HG03108 (cell line): ENCODE results near the gene TSPAN9.

ENCODE experiments used
- ATAC-seq: cut with Tn5 transposase; IDR thresholded peaks from one replicate; pipeline ENCODE4 v1.9.1; 2021; ENCODE audit warnings: moderate library complexity; ENCODE audit not compliant: unreplicated experiment

The TSPAN9 gene

DNA sequence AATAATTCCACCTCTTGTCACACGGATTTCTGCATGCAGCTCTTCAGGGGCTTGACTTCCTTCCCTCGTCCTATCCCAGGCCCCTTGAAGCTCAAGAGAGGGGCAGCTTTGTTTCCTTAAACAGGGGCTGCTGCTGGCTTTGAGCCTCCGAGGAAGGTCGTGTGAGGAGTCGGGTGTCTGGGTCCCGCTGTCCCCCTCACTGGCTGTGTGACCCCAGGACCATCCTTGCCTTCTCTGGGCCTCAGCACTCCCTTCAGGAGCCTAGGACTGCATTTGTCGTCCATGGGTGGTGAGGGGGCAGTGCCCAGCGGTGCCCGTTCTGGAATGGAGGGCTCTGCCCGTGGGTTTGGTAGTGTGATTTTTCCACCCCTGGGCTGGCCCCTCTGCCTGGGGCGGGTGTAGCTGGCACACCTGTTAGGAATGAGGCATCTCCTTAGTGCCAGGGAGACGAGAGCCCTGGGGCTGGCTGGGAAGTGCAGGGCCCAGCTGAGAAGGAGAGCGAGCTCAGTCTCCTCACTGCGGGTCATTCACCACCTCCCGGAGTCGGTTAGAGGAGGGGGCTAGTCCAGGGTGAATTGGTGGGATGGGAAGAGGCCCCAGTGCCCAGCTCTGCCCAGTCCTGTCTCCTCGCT lies 60.8 kb downstream of the TSPAN9 start:
- no peak for ATAC-seq

- no peak for ATAC-seq
Observed at GRCh38 chr12:3138941-3139511, 61.8 kb downstream of the TSPAN9 start.

DNA sequence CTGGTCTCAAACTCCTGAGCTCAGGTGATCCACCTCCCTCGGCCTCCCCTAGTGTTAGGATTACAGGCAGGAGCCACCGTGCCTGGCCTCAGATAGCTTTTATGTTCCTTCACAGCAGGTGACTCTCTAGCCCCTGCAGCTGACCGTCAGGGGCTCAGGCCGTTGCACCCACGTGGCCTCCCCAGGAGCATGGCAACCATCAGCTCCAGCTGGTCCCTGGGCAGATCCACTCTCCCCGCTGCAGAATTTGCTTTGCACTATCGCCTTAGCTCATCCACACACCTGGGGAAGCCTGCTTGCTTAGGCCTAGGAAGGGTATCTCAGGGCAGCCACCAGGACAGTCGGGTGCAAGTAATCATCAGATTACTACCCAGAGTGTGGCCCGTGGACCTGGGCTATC lies 62.6 kb downstream of the TSPAN9 start:
- no peak for ATAC-seq

GRCh38 chr12:3140284-3140683 lies 63.1 kb downstream of the TSPAN9 start:
- no peak for ATAC-seq

- no peak for ATAC-seq
Observed at GRCh38 chr12:3141339-3142321, 64.5 kb downstream of the TSPAN9 start.

DNA sequence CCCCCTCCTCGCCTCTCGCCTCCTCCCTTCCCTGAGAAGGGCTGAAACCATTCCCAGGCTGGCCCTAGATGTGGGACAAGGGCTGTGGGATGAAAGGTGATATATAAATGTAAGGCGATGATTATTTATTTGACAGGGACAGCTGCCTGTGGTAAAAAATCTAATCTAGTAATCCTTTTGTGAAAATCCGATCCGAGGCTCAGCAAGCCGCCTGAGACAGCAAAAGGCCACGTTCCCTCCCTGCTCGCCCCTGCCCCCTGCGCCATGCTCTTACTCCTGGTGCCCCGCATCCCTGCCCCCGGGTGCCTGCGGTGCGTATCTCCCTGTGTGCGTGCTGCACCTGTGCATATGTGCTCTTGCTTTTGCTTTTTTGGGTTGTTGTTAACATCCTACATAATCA lies 65.2 kb downstream of the TSPAN9 start:
- ATAC-seq = no peak

- no peak for ATAC-seq
Observed at GRCh38 chr12:3144495-3144894, 67.3 kb downstream of the TSPAN9 start.

DNA sequence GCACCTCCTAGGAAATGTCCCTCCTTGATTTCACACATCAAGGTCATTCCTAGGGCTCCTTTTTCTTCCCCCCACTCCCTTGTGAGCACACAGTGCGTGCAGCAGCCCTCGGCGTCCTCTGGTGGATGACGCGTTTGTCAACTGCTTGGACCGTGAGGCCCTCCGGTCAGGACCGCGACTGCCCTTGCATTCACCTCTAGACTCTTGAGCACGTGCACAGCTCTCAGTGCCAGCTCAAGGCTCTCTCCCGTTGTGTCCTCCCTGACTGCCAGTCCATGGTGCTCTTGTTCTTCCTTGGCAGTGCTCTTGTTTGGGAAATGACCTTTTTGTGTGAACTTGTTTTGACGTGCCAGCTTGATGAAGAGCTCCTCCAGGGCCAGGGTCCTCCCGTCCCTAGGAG lies 67.9 kb downstream of the TSPAN9 start:
- ATAC-seq = no peak

DNA sequence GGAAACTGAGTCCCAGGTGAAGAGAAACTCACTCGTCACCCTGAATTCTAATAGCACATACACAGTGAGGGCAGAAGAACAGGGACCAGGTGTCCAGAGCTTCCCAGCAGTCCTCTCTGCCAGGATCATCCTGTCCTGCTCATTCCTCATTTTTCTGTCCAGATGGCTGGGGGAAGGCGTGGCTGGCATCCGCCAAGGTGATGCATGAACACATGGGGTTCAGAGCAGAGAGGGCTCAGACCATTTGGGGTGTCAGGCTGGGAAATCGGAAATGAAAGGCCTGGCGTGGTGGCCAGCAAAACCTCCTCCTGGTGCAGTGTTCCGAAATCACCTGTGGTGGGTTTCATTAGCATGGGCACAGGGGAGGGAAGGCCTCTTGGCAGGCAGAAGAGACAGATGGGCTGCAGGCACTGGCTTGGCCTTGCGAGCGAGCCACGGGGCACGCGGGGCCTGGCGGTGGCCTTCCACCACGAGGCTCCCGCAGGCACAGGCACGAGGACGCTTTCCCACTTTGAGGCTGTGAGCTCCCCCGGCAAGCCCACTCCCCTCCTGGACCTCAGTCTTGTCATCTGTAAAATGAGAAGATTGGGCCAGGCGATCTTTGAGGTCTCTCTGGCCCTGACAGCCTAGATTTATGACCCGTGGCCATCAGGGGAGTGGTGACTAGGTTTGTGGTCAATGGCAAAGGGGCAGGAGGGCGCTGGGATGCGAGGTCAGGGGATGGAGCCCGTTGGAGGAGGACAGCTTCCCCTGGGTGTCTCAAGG lies 68.5 kb downstream of the TSPAN9 start:
- no peak for ATAC-seq

DNA sequence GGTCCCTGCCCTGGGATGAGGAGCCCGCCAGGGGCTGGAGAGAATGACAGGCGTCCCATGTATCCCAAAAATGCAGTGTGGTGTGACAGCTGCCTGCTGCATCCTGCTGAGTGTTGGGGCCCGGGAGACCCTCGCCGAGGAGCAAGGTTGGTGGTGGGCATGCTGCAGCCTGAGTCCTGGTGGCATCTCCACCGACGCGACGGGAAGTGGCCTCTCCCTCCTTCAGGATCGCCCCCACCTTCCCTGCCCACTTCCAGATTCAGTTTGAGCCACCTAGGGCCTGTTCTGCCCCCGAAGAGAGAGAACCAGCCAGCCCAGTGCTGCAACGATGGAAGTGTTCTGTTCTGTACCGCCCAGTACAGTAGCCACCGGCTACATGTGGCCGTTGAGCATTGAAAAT lies 70.1 kb downstream of the TSPAN9 start:
- ATAC-seq = no peak

GRCh38 chr12:3148366-3149000 lies 71.3 kb downstream of the TSPAN9 start:
- ATAC-seq = no peak

GRCh38 chr12:3149515-3150307 lies 72.5 kb downstream of the TSPAN9 start:
- ATAC-seq = no peak

GRCh38 chr12:3150308-3150670 lies 73.1 kb downstream of the TSPAN9 start:
- ATAC-seq = no peak

DNA sequence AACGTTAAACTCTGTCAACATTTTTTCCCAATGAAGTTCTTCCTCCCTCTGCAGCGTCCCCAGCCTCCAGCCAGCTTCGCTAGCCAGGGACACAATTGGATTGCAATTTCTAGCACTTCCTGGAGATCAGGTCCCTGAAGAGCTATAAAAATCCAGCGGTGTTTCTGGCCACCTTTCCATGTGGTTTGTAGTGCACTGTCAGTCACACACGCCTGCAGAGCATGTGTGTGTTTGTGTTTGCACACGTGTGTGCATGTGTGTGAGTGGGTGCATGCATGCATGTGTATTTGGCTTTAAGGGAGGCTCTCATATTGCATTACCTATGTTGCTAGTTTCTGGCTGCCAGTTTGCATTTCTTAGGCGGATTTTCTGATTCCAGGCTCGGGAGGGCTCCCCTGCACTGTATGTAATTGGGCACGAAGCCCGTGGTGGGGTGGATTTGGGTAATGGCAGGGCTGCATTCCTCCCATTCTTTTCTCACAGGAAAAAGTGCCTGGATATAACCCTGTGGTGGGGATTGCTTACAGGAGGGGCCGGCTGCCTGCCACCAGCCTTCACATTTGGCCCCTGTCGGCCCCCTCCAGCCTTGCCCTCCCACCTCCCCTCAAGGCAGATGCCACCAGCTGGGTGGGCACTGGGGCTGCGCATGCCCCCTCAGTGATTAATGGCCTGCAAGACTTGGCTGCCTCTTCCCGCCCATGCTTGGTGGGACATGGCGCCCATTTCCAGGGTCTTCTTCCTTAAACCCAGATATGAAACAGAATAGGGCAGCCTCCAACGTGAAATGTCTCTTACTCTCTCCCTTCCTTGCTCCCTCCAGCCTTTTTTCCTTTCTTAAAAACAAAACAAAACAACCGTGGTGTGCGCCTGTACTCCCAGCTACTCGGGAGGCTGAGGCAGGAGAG lies 74.0 kb downstream of the TSPAN9 start:
- ATAC-seq = no peak

GRCh38 chr12:3152011-3152511 lies 74.9 kb downstream of the TSPAN9 start:
- ATAC-seq = no peak

- ATAC-seq = no peak
Observed at GRCh38 chr12:3152892-3153291, 75.7 kb downstream of the TSPAN9 start.

DNA sequence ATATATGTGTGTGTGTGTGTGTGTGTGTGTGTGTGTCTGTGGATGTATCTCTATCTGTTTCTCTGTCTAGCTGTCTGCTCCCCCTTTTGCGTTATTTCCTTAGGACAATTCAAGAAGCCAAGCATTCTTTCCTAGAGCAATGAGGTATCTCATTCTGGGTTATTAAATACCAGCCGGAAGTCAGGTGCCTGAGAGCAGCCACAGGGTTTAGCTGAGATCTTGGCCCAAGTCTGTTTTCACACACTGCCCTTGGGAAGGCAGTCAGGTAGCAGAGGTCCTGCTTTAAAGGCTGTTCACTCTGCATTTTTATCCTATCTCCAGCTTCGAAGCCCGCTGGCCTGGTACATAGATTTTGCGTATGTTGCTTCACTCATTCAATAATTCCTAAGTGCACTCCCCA lies 76.8 kb downstream of the TSPAN9 start:
- ATAC-seq = no peak

GRCh38 chr12:3155702-3156370 lies 78.7 kb downstream of the TSPAN9 start:
- no peak for ATAC-seq
